ENCODE measurements around the gene MSRB3.

DNA sequence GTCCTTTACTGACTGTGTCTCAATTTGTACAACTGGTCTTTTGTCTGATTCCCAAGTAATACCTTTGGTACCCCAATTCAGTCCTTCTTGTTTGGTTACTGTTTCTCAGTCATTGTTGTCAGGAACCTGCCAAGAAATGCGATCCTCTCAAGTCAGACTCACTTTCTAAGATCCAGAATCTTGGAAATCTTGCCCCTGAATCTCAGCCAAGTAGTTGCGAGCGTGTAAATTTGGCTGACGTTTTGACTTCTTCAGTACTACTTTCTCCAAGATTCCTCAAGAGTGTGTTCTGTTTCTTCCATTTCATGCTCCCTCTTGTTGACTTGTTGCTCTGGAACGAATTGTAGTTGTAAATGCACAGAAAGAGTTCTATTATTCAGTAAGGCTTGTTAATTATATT, 114.0 kb downstream of the MSRB3 start:
- TF ChIP-seq CTCF (conservative IDR thresholded peaks at IDR 0.05; ENCODE audit: low read depth, low read length): no peak
- no peak for TF ChIP-seq EZH2phosphoT487 (IDR thresholded peaks at IDR 0.05; ENCODE audit: borderline replicate concordance, low read length)

All from PC-3 (cell line).